Stimulated activated naive B cell treated with anti-CD40 and anti-IgM and Interleukin-4, amounts not matched to agents 10 μg/mL and 1 μg/mL and 100 μg/mL, for 72 hours (primary cell): ENCODE data around the gene RNF167.

Experiments used
- ATAC-seq, 2 donors: fragments of 150-1000 bp; cut with Tn5 transposase; replicated peaks; 2 replicates each; pipeline ENCODE4 v1.10.0; 2021; ENCODE audit warnings: moderate library complexity in 1 of 2
- DNase-seq: peaks from one replicate; pipeline ENCODE4 v3.0.0; 2021
- H3K27ac Mint-ChIP-seq: one replicate; pipeline ENCODE4 v1.8.0; 2022; ENCODE audit warnings: mild to moderate bottlenecking, mixed read lengths
- H3K27me3 Mint-ChIP-seq, 2 donors: one replicate each; pipeline ENCODE4 v1.8.0; 2022; ENCODE audit warnings: mixed read lengths in 2 of 2
- H3K36me3 Mint-ChIP-seq, 2 donors: one replicate each; pipeline ENCODE4 v1.8.0; 2022; ENCODE audit warnings: mixed read lengths in 2 of 2, mild to moderate bottlenecking in 1 of 2
- H3K4me1 Mint-ChIP-seq, 2 donors: one replicate each; pipeline ENCODE4 v1.8.0; 2022; ENCODE audit warnings: mixed read lengths in 2 of 2, mild to moderate bottlenecking in 1 of 2
- H3K4me3 Mint-ChIP-seq, 2 donors: one replicate each; pipeline ENCODE4 v1.8.0; 2022; ENCODE audit warnings: mild to moderate bottlenecking in 2 of 2, mixed read lengths in 2 of 2, moderate library complexity in 1 of 2
- H3K9me3 Mint-ChIP-seq, 2 donors: one replicate each; pipeline ENCODE4 v1.8.0; 2022; ENCODE audit warnings: mixed read lengths in 2 of 2, mild to moderate bottlenecking in 1 of 2

The RNF167 gene

GRCh38 chr17:4978726-4979125 is 38.7 kb downstream of the RNF167 start:
- DNase-seq, result no peak
- H3K27me3 Mint-ChIP-seq, result no peaks in the 10 kb centered on the region
- peaks cover 42 to 53% of the 10 kb centered on the region in 2 donors for H3K4me1 Mint-ChIP-seq
- peak overlapping the region; percentile 48 for H3K27ac Mint-ChIP-seq
- H3K4me3 Mint-ChIP-seq, result no peak overlapping the region
- H3K9me3 Mint-ChIP-seq, result no peaks in the 10 kb centered on the region
- H3K36me3 Mint-ChIP-seq, result peaks cover 54 to 77% of the 10 kb centered on the region in 2 donors
- peak in 1 of 2 donors; percentile 45 for ATAC-seq

- ATAC-seq, result peak; percentile 52 to 62
- Mint-ChIP-seq H3K27ac (peak overlapping the region; percentile 79), H3K36me3 (peaks cover 45 to 63% of the 10 kb centered on the region in 2 donors), H3K27me3 (no peaks in the 10 kb centered on the region), H3K9me3 (no peaks in the 10 kb centered on the region), H3K4me3 (no peak overlapping the region), H3K4me1 (peaks cover 42 to 56% of the 10 kb centered on the region in 2 donors)
- DNase-seq, result no peak
These were observed 40.7 kb downstream of the RNF167 start for GRCh38 chr17:4980644-4981216.

GRCh38 chr17:4982305-4982704 is 42.2 kb downstream of the RNF167 start:
- Mint-ChIP-seq H3K27ac (peak overlapping the region; percentile 32), H3K27me3 (no peaks in the 10 kb centered on the region), H3K4me1 (peaks cover 53 to 70% of the 10 kb centered on the region in 2 donors), H3K36me3 (peaks cover 47 to 55% of the 10 kb centered on the region in 2 donors), H3K4me3 (no peak overlapping the region), H3K9me3 (no peaks in the 10 kb centered on the region)
- ATAC-seq (no peak), DNase-seq (no peak)

- DNase-seq, result no peak
These were observed 46.3 kb downstream of the RNF167 start for GRCh38 chr17:4986403-4986802.

GRCh38 chr17:4986951-4987766 is 47.1 kb downstream of the RNF167 start, which contains the start of gene CAMTA2:
CAMTA2 (minus strand) TSS chr17:4987675; CDS start chr17:4986222, 1,453 bp downstream.
- H3K4me1 Mint-ChIP-seq, result peaks cover 47 to 57% of the 10 kb centered on the region in 2 donors
- H3K27ac Mint-ChIP-seq, result peak within 1 kb of the TSS; percentile 97
- H3K36me3 Mint-ChIP-seq, result peaks cover 35 to 41% of the 10 kb centered on the region in 2 donors
- no peaks in the 10 kb centered on the region for H3K27me3 Mint-ChIP-seq
- ATAC-seq (peak; percentile 82 to 90), DNase-seq (peak; percentile 71)
- H3K9me3 Mint-ChIP-seq, result no peaks in the 10 kb centered on the region
- peak within 1 kb of the TSS; percentile 98 to 99 for H3K4me3 Mint-ChIP-seq

More at GRCh38 chr17:4986403-4986802, 46.3 kb downstream of the RNF167 start:
- H3K36me3 Mint-ChIP-seq, result peaks cover 40 to 43% of the 10 kb centered on the region in 2 donors
- H3K27me3 Mint-ChIP-seq, result no peaks in the 10 kb centered on the region
- peak overlapping the region; percentile 98 to 99 for H3K4me3 Mint-ChIP-seq
- no peaks in the 10 kb centered on the region for H3K9me3 Mint-ChIP-seq
- peak overlapping the region; percentile 97 for H3K27ac Mint-ChIP-seq
- no peak for ATAC-seq
- peaks cover 49 to 65% of the 10 kb centered on the region in 2 donors for H3K4me1 Mint-ChIP-seq

- no peaks in the 10 kb centered on the region for H3K9me3 Mint-ChIP-seq
- no peaks in the 10 kb centered on the region for H3K27me3 Mint-ChIP-seq
- ATAC-seq, result peak; percentile 53 to 77
These were observed 47.9 kb downstream of the RNF167 start for GRCh38 chr17:4987767-4988567.

GRCh38 chr17:4994081-4994595 is 54.1 kb downstream of the RNF167 start:
- peaks cover 24 to 28% of the 10 kb centered on the region in 2 donors for H3K4me1 Mint-ChIP-seq
- H3K36me3 Mint-ChIP-seq, result peaks cover 14 to 18% of the 10 kb centered on the region in 2 donors
- peaks cover 5 to 16% of the 10 kb centered on the region in 2 donors for H3K27me3 Mint-ChIP-seq
- H3K4me3 Mint-ChIP-seq, result no peak overlapping the region
- H3K27ac Mint-ChIP-seq, result no peak overlapping the region
- DNase-seq, result no peak
- no peak for ATAC-seq
- no peaks in the 10 kb centered on the region for H3K9me3 Mint-ChIP-seq

More at GRCh38 chr17:4987767-4988567, 47.9 kb downstream of the RNF167 start:
- H3K4me3 Mint-ChIP-seq, result peak overlapping the region; percentile 98 to 99
- peak overlapping the region; percentile 97 for H3K27ac Mint-ChIP-seq
- H3K36me3 Mint-ChIP-seq, result peaks cover 28 to 33% of the 10 kb centered on the region in 2 donors
- peak; percentile 65 for DNase-seq
- H3K4me1 Mint-ChIP-seq, result peaks cover 43 to 49% of the 10 kb centered on the region in 2 donors
